NCI-H187 (cell line): Measurements from ENCODE around the gene GAS6.
"Not testable (repeated sequence)": the region's sequence is repeated elsewhere in the genome, so short reads cannot be mapped to it uniquely, and the experiment has no call there.

Experiments
- DNase-seq, 2 experiments: peaks; one replicate each; lab custom pipeline; 2025; lab: John Stamatoyannopoulos, UW

Gene GAS6

GRCh38 chr13:113867913-113868312 lies 4.0 kb upstream of the GAS6 start:
- not testable (repeated sequence) for DNase-seq

DNA sequence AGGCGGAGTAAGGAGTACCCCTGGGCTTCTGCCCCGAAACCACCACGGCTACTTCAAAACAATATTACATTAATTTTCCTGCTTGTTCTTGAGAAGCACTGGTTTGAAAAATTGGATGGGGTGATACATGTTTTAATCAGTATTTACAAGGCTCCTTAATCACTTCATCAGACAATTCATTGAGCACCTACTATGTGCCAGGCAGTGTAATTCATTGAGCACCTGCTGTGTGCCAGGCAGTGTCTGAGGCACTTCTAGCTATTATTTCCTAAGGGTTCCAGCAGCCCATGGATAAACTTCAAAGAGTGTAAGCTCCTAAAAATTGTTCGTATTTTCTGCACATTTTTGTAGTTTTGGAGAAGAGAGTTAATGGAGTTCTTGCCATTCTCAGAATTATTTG lies 1.6 kb upstream of the GAS6 start:
- DNase-seq = no peak

DNA sequence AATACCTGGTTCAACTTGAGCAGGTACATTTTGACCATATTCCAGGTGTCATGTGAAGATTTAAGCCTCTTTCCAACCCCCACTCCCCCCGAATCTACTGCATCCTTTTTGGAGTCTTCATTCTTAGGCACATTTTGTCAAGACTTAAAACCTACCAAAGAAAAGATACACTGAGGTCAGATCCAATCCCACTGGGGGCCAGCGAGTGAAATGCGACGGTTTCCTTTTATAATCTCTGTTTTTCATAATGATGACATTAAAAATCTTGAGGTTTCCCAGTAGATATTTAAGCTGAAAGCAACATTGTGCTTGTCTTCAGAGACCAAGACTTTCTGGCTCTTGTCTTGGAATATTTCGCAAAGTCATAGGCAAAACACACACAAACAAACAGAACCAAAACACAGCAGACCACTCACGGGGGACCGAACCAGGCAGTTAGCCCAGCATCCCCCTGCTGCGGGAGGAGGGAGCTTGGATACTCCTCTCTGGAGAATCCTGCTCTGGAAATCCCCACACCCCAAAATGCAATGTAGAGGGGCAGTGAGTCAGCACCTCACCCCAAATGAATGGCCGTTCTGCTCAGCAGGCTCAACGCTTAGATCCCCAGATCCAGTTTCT lies 506 bp upstream of the GAS6 start:
- peak in 1 of 2 experiments; percentile 45 for DNase-seq

DNA sequence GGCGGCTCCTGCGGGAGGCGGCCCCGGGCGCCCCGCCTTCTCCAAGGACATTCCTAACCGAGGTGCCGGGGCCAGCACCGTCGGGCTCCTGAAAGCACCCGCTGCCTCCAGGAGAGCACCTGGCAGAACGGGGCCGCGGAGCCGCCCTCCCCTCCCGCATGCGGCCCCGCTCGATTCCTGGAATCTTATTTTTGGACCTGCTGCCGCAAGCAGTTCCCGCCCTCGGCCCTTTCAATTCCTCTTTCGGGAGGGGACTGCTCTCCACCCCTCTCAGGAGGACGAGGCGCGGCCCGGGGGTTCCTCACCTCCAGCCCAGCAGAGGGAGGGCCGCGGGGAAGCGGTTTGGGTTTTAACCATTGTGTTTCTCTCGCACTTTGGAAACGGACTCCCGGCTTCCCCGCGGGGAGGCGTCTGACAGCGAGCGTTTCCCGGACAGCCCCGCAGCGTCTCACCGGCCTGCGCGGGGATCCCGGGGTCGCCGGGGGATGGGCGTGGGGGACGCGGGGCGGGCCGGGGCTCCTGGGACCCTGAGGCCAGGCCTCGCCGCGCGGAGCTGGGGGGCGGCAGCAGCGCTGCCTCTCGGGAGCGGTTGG lies 849 bp downstream of the GAS6 start:
- DNase-seq = no peak

- no peak for DNase-seq
Observed at GRCh38 chr13:113862191-113862930, 1.5 kb downstream of the GAS6 start.

DNA sequence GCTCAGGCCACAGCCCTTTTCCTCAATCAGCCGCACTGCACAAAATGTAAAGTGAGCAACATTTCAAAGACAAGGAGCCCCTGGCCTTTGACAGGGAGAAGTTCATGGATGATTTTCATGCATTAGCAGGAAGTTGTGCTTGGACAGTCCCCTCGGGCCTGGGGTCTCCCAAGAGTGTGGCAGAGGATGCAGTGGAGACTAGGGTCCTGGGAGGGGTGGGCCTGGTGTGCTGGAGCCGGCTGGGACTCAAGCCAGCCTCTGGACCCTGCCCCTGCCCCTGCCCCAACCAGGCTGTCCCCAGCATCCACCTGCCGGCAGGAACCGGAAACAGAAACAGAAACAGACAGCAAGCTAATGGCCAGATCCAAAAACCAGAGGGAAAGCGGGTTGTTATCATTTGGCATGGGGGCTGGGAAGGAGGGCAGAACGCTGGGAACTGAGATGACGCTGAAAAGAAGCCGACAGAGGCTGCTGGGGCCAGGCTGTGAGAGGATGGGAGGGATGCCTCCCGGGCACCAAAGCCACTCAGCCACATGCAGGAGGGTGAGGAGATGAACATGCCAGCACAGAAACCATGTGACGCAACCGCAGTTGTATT lies 2.3 kb downstream of the GAS6 start:
- DNase-seq = no peak

- DNase-seq = no peak
Observed at GRCh38 chr13:113860665-113861432, 3.0 kb downstream of the GAS6 start.

DNA sequence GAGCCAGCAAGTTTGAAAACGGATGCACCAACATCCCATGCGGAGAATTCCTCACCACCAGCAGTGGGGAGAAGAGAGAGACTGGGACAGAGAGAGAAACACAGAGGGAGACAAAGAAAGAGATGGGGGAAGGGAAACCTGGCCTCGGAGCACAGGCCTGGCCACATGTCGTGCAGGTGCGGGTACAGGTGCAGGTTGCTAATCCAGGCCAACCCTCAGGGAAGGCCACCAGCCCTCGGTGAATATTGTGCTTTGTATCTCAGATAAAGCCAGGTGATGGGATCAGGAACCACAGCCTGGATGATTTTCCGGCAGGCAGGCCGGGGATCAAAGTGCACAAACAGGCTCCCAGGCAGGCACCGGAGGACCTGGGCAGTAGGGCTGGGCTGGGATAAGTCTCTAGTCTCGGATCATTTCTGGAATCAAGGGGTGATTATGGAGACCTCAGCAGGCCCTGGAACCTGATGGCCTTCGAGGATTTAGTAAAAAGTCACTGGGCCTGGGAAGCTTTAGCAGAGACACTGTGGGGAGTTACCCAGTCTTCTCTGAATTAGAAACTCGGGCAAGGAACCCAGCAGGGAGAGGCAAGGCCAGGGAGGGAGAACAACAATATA lies 3.7 kb downstream of the GAS6 start:
- no peak for DNase-seq

- DNase-seq = no peak
Observed at GRCh38 chr13:113859311-113860050, 4.4 kb downstream of the GAS6 start.

GRCh38 chr13:113857531-113858195 lies 6.2 kb downstream of the GAS6 start:
- DNase-seq = no peak

DNA sequence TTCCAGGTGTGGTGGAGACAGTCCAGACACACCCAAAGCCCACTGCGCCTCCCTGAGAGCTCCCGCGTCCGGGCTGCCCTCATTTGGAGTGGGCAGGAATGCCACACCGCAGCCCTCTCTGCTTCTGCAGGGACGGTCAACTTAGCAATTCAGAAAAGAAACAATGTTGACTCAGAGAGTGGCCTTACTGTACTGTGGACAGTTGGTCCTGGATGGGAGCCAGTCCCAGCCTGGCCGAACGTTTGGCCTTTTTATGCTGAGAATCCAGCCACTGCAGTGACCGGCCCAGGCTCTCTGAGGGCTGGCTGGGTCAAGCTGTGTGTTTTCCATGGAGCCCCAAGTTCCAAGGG lies 7.2 kb downstream of the GAS6 start:
- no peak for DNase-seq

GRCh38 chr13:113855931-113856715 lies 7.8 kb downstream of the GAS6 start:
- no peak for DNase-seq

DNA sequence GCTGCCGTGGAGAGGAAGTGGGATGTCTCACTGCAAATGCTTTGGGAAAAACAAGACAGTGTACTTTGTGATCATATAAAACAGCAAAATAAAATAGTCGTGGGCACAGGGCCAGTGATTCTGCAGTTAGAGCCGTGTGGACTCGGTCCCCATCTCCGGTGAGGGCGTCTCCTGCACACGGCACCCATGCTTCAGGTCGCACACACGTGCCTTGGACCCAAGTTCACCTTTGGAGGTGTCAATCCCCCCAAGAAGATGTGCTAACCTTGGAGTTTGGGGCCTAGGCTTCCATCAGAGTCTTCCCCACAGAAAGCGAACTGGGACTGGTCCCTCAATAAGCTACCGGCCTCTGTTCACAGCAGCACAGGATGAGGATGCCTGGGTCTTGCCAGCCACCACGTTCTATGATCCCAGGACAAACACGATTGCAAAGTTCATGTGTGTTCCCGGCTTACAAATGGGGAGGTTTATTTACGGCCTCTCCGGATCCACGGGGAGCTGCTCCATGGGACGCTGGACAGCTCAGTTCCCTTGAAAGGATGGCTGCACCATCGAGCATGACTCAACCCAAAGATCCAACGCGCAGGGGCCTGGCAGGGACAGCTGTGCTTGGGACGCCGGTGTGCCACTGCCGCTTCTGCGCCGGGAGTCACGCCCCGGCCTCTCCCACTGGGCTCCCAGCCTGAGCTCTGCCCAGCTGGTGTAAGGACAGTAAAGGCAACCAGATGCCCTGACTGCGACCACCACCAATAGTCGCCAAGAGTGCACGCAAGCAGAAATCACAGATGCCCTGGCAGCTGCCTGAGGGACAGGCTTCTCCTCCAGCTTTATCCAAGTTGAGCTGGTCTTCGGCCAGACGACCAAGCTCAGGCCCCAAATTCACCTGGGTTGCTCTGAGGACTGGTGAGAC lies 8.6 kb downstream of the GAS6 start:
- DNase-seq = no peak

DNA sequence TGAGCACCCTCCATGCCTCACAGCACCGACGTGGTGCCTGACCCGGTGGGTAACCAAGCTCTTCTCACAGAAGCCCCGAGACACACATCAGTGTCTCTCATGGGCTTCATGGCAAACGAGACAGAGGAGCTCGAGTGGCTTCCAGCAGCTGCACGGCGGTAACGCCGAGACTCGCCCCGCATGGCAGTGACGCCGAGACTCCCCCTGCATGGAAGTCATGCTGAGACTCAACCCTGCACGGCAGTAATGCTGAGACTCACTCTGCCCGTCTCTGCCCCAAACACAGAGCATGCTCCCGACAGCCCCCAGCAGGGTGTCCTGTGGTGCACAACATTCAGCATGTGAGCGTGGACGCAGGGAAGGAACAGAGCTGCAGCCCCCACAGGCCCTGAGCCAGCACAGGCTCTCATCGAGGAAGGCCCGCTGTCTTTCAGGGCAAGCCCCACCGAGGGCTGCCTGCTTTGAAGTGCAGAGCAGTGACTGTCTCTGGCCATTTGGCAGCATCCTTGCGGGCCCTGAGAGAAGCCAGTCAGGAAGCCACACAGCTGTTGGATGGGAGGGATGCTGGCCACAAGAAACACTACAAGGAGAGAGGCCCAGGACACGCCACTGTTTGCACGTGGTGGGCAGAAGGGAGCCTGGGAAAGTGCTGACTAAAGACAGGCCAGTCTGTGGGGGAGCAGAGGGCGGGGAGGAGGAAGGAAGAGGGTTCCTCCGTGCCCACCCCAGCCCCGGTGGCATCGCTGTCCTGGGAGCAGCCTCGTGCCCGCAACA lies 9.5 kb downstream of the GAS6 start:
- DNase-seq = no peak

DNA sequence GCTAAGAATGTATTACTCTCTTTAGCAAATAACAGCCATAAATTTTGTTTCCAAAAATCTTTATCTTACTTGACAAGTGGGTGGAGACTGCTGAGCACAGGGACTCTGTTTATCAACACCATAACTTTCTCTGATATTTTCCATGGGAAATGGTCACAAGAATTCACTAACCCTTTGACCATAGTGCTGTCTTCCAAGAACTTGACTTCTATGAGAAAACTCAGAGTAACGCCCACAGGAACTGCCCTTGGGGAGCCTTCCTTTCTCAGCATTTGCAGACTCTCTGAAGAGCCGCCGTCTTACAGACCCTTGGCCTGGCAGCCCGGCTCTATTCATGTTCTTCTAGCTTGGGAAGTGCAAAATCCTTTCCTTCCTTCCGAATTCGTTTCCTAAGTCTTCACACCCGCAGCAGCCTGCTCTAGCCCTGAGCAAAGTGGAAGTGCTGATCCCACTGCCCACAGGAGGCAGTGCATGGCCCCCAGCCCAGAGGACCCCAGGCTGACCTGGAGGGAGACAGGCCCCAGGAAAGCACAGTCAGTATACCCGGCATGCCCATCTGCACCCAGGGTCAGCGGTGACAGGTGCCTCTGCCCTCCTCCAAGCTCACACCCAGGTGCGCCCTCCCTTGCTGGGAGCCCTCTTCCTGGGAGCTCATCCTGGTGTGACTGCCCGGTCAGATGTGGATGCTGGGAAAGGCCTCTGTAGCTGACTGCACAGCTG lies 10.2 kb downstream of the GAS6 start:
- no peak for DNase-seq

GRCh38 chr13:113852536-113853517 lies 11.0 kb downstream of the GAS6 start:
- no peak for DNase-seq
